Measurements from ENCODE around the gene STRIP2.

The STRIP2 gene

DNA sequence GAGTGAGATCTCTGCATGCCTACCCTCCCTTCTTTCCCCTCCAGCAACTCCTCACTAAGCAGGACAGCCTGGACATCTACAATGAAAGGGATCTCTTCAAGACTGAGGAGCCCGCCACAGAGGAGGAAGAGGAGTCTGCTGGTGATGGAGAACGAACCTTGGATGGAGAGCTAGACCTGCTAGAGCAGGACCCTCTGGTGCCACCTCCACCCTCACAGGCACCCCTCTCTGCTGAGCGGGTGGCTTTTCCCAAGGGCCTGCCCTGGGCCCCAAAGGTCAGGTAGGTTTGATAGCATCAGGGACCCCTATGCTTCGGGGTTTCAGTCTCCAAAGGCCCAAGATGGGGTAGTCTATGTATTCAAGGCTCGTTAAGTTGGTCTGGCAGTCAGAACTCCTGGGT, 23.9 kb downstream of the STRIP2 start:
- no peak for DNase-seq
- no peaks in the 10 kb centered on the region for H3K9me3 Mint-ChIP-seq
- H3K27ac Mint-ChIP-seq, result no peak overlapping the region
- no peak overlapping the region for H3K4me3 Mint-ChIP-seq
- no peaks in the 10 kb centered on the region for H3K4me1 Mint-ChIP-seq
- TF ChIP-seq, protein P1, sequence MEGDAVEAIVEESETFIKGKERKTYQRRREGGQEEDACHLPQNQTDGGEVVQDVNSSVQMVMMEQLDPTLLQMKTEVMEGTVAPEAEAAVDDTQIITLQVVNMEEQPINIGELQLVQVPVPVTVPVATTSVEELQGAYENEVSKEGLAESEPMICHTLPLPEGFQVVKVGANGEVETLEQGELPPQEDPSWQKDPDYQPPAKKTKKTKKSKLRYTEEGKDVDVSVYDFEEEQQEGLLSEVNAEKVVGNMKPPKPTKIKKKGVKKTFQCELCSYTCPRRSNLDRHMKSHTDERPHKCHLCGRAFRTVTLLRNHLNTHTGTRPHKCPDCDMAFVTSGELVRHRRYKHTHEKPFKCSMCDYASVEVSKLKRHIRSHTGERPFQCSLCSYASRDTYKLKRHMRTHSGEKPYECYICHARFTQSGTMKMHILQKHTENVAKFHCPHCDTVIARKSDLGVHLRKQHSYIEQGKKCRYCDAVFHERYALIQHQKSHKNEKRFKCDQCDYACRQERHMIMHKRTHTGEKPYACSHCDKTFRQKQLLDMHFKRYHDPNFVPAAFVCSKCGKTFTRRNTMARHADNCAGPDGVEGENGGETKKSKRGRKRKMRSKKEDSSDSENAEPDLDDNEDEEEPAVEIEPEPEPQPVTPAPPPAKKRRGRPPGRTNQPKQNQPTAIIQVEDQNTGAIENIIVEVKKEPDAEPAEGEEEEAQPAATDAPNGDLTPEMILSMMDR (IDR thresholded peaks at IDR 0.05), result no peak
- H3K36me3 Mint-ChIP-seq (ENCODE audit: low read depth), result peaks cover 10% of the 10 kb centered on the region
- H3K27me3 Mint-ChIP-seq (ENCODE audit: low read depth, poor library complexity), result no peaks in the 10 kb centered on the region

DNA sequence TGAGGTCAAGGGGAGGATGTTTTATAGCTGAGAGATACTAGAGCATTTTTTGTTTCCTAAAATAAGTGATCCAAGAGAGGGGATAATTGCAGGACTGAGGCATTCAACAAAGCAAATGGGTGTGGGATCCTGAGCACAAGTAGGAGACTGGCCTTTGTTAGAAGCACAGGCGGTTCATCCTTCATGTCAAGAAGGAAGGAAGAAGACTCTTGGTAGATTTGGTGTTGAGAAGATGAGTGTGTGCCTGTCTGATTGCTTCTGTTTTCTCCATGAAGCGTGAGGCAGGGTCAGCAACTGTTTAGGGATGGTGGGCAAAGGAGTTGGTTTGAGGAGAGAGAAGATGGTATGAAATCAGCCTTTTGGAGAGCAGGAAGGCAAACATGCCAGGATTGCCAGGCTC, 27.6 kb downstream of the STRIP2 start:
- Mint-ChIP-seq H3K9me3 (no peaks in the 10 kb centered on the region), H3K27ac (no peak overlapping the region), H3K4me1 (no peaks in the 10 kb centered on the region), H3K36me3 (ENCODE audit: low read depth) (no peaks in the 10 kb centered on the region), H3K4me3 (no peak overlapping the region), H3K27me3 (ENCODE audit: low read depth, poor library complexity) (no peaks in the 10 kb centered on the region)
- TF ChIP-seq, protein P1 (IDR thresholded peaks at IDR 0.05), result no peak
- no peak for DNase-seq

DNA sequence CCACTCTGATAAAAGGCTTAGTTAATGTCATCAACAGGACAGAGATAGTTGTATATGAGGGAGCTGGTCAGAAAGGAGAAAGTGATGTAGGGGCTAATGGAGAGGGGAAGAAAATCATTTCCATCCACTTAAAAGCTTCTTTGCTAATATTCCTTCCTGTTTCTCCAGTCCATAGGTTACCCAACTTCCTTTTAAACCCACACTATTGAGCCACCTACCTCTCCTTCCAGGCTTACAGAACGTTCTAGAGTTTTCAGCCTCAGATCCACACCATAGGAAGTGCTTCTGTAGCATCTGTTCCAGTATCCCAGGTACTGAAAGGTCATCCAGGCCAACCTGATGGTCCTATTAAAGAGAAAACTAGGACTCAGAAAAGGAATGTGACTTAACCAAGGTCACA, 28.2 kb downstream of the STRIP2 start:
- H3K27me3 Mint-ChIP-seq (ENCODE audit: low read depth, poor library complexity), result no peaks in the 10 kb centered on the region
- H3K4me3 Mint-ChIP-seq, result no peak overlapping the region
- H3K9me3 Mint-ChIP-seq, result no peaks in the 10 kb centered on the region
- TF ChIP-seq, protein P1 (IDR thresholded peaks at IDR 0.05), result no peak
- no peaks in the 10 kb centered on the region for H3K4me1 Mint-ChIP-seq
- DNase-seq, result no peak
- H3K27ac Mint-ChIP-seq, result no peak overlapping the region
- H3K36me3 Mint-ChIP-seq (ENCODE audit: low read depth), result no peaks in the 10 kb centered on the region

DNA sequence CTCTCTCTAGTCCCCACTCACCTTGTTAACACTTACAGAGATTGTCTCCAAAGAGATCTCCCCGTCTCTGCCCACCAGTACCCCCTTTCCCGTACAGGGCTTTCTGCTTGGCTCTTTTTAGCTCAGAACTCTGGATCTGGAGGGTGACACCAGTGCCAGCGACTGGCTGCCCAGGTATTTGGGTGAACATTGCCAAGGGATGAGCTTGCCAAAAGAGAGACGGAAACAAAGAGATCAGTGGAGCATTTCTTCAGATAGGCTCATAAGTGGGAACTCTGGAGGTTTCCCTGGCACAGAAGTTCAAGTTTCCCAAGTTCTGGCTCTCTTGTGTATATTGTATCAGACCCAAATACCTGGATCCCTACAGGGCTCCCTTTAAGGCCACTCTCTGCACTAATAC, 30.0 kb downstream of the STRIP2 start:
- no peak for DNase-seq
- Mint-ChIP-seq H3K27me3 (ENCODE audit: low read depth, poor library complexity) (no peaks in the 10 kb centered on the region), H3K9me3 (no peaks in the 10 kb centered on the region), H3K36me3 (ENCODE audit: low read depth) (no peaks in the 10 kb centered on the region), H3K4me3 (no peak overlapping the region), H3K27ac (no peak overlapping the region), H3K4me1 (no peaks in the 10 kb centered on the region)
- TF ChIP-seq, protein P1 (IDR thresholded peaks at IDR 0.05), result no peak

DNA sequence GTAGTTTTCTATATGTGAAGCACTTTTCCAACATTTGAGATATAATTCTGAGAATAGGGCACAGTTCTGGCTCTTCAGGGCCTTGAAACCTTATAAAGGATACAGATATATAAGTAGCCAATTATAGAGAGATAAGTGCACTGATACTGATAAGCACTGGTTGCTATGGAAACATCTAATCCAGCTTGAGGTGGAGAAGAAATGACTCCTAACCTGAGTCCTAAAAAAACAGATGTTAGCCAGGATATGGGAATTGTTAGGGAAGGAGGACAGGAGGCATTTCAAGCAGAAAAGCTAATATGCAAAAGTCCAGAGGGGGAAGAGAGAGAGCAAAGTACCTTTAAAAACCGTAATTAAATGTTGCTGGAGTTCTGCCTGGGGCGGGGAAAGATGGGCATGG, 30.8 kb downstream of the STRIP2 start:
- no peak overlapping the region for H3K27ac Mint-ChIP-seq
- H3K4me3 Mint-ChIP-seq, result no peak overlapping the region
- TF ChIP-seq, protein P1 (IDR thresholded peaks at IDR 0.05), result no peak
- no peaks in the 10 kb centered on the region for H3K9me3 Mint-ChIP-seq
- H3K4me1 Mint-ChIP-seq, result no peaks in the 10 kb centered on the region
- H3K27me3 Mint-ChIP-seq (ENCODE audit: low read depth, poor library complexity), result no peaks in the 10 kb centered on the region
- no peaks in the 10 kb centered on the region for H3K36me3 Mint-ChIP-seq (ENCODE audit: low read depth)
- no peak for DNase-seq

DNA sequence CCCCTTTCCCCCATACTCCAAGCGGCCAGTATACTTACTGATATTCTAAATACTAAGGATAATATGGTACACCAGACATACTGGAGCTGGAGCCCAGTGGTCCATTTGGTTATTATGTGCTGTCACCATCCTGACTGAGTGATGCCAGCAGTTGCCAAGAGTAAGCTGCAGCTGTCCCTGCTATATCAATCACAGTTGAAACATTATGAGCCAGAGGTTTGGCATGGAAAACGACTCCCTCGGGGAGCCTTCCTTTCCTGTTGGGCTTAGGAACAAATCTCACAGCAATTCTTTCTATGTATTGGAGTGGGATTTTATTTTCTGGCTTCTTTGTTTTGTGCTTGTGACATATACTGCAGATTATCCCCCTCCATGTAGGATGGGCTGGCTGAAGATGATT, 32.6 kb downstream of the STRIP2 start:
- Mint-ChIP-seq H3K27ac (no peak overlapping the region), H3K4me3 (no peak overlapping the region), H3K4me1 (no peaks in the 10 kb centered on the region), H3K9me3 (no peaks in the 10 kb centered on the region), H3K27me3 (ENCODE audit: low read depth, poor library complexity) (no peaks in the 10 kb centered on the region), H3K36me3 (ENCODE audit: low read depth) (no peaks in the 10 kb centered on the region)
- DNase-seq, result no peak
- TF ChIP-seq, protein P1 (IDR thresholded peaks at IDR 0.05), result no peak

Data from nephron progenitor cell (in vitro differentiated cells).